T-helper 2 cell (primary cell): Measurements from ENCODE around the gene PEX5L.
A peak's percentile ranks its signal among the peaks of the same experiment; 100 is the strongest.

ENCODE experiments used
- DNase-seq, 5 experiments: peaks; one replicate each; pipeline versions ENCODE4 v3.0.0 to v3.0.0-alpha.2; 2012 to 2022

PEX5L gene

DNA sequence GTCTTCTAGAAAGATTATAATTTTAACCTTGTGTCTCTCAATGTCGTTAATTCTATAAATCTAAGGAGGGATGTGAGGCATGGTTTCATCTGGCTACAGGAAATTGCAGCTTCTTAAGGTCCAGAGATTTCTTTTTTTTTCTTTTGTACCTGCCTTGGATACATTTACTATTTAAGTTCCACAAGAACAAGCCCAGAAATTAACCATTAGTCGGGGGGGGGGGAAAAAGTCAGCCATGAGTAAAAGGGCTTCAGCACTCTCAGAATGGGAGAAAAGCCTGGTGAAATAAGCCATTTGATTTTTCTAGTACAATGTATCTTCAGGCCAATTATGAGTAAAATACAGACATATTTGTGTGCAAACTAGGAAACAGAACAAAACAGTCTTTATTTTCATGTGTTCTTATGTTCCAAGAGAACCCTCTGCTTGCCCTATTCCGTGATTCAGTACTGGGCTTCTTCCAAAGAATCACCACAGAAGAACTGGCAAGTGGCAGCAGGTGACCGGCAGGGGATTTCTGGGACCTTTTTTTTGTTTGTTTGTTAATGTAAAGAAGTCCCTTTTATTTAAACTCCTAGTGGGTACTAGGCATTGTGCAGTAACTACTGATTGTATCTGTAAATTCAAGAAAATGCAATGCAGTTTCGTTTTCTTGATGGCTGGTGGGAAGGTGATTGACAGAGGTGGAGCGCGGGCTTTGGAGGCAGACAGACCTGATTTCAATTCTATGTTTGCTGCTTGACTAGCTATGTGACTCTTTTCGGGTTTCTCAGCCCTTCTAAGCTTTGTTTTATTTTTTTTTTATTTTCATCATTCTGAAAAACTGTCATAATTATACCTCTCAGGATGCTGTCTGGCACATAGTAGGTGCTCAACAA lies 82.5 kb downstream of the PEX5L start:
- peak in 1 of 5 experiments; percentile 84 for DNase-seq

DNA sequence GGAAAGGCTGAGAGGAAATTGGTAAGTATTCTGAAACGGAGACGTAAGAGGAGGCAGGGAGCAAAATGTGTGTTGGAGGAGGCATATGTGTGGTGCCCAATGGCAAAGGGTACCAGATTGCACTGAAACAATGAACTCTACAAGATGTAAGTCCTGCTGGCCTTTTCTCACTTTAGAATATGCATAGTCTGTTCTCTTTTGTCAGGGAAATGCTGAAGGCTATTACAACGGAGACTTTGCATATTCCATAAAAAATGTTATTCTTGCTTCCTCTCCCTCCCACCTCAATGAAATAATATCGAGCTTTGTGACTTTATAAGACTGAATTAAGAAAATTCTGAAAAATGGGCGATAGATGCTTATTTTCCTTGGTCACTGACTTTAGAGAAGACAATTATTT lies 85.9 kb downstream of the PEX5L start:
- no peak for DNase-seq

DNA sequence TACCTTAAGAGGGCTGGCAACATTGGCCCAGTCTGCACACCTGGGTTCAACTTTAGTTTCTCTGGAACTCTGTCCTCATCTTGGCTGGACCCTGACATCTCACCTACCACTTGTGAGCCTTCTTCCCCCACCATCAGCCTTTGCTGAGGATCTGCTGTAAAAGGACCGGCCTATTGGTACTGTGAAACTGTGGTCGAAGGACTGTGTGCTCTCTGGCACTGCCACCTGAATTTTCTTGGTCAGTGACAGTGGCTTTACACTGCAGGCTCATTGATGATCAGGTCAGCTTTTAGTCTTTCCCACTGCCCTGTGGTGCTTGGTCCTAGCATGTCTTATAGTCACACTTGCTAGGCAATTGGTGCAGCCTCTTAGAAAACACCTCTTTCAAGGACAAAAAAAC lies 86.9 kb downstream of the PEX5L start:
- no peak for DNase-seq

DNA sequence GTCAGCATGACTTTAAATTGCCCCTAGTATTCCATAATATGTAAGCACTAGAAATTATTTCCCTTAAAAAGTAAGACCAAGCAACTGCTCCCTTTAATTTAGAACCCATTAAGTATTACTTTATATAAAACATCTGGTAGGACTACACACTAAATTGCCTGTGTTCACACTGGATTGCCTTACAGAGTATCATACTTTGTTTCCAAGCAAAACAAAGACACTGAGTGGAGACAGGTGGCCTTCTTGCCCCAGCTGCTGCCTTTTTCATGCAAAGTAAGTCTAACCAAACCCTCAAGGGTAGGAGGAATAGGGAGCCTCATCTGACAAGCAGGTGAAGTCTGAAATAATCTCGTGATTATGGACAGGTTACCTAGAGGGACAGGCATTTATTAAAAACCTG lies 87.3 kb downstream of the PEX5L start:
- DNase-seq, result no peak

DNA sequence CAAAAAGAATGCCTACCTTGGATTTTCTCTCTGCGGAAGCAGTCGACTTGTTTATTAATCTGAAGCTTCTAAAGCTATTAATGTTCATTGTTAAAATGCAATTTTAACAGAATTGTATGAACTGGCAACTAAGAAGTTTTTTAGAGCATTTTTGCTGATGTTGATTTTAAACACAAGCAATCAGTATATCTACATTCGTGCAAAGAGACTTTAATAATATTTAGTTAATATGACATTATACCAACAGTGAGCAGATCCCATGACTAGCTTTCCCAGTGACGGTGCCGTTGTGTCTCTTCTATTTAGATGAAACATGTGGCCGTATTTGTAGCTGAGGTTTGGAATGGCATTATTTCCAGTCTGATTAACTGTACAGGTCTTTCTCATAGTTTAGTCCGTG lies 88.0 kb downstream of the PEX5L start:
- DNase-seq, result no peak

DNA sequence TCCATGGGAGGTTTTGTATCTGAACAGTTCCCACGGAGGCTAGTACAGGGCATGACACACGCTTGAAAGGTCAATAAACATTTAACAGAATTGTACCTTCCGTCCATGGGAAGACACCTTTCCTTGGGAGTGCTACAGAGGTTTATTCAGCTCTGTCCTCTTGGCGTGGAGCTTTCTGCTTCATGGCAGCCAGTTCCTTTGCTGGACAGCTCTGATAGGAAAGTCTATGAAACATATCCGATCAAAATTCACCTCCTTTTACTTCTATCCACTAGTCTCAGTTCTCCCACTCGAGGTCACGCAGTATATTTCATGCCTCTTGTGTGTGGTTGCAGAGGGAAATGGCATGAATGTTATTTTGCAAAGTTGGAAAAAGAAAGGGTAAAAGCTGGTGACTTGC lies 91.2 kb downstream of the PEX5L start:
- no peak for DNase-seq

DNA sequence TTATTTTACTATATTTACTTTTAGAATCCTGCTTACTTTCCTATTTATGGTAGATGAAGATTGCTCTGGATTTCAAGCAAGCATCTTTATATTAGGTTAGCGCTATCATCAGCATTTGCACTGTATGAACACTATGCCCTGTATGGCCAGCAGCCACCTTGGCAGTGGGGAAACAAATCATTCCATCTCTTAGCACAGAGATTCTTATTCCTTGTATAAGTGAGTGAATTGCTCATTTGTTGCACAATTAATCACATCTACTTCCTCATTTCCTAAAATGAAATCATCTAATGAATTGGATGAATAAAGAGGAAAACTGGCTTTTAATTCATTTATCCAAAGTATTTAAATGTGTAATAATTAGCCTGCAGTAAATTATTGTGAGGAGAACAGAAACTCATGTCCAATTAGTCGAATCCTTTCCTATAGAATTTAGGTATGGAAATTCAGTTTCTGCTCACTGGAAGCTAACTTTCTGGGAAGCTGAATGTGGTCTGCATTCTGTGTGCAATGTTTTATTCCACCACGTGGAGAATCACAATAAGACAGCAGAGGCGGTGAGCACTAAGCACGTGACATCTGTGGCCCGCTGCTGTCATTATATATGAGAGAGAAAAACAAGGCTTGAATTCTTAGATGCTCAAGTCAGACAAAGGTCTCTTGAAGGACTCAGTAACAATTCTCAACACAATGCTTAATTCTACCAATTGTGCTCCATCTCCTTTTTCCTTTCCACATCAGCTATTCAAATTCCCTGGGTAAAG lies 93.4 kb downstream of the PEX5L start:
- DNase-seq, result no peak

DNA sequence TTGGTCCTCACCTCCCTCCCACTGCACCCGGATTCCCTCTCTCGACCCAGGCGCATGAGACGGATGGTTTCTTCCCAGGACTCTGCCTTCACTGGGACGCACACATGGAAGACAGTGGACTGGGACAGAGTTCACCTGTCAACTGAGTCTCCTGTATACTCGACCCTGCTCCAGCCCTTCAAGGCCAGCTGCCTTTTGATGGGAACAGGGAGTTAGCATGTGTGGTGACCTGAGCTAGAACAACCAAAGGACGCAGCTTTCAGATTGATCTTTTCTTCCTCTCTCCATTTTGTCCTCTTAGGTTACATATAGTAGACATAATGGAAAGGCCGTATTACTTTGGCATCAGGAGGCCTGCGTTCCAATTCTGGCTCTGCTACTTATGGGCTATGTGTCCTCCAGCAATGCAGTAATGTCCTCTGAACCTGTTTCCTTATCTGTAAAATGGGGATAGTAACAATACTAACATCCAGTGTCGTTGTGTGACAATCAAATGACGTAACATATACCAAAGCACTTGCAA lies 94.1 kb downstream of the PEX5L start:
- DNase-seq, result no peak

DNA sequence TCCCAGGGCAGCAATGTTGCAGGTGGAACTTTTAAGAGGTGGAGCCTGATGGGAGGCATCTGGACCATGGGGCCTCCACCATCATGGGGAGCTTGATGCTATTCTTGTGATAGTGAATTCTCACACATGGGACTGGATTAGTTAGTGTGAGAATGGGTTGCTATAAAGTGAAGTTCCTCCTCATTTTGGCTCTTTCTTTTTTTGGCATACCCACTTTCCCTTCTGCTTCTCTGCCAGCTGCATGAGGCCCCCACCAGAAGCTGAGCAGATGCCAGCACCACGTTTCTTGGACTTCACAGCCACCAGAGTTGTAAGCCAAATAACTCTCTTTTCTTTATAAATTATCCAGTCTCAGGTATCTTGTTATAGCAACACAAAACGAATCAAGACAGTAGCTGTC lies 101.0 kb downstream of the PEX5L start:
- no peak for DNase-seq

DNA sequence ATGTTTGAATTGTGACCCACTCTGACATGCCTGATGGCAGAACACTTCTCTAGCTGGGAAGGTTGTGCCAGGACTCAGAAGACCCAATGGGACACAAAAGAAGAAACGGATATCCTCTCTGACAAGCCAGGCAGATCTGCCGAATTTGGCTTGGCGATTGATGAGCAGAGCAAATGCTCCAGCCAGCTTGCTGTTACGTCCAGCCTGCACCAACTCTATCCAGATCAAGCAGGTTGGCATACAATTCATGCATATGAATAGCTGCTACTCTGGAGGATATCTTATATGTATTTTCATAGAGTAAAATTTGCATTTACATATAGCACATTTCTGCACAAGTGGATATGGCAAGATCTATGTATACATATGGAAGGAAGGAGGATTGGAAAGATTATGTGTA lies 102.8 kb downstream of the PEX5L start:
- DNase-seq, result no peak

DNA sequence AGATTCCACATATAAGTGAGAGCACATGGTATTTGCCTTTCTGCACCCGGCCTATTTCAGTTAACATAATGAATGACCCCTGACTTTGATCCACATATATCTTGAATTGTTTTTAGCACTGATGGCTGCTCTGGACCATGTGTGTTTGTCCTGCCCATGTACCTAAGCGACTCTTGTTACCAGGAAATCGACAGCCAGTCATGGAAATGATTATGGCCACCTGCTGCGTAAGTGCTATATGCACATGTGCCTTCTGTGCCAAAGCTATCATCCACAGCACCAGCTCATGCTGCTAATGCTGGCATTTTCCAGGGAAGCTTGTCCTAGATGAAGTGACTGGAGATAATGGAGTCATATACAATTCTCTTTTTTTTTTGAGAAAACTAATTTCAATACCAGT lies 103.7 kb downstream of the PEX5L start:
- DNase-seq, result no peak

DNA sequence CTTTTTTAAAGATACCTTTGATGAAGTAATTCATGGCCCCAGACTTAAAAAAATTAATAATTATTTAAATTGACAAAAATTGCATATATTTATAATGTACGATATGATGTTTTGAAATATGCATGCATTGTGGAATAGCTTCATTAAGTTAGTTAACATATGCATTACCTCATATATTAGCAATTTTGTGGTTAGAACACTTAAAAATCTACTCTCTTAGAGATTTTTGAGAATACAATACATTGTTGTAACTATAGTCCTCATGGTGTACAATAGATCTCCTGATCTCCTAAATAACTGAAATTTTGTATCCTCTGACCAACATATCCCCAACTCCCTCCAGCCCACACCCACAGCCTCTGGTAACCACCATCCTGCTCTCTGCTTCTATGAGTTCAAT lies 104.1 kb downstream of the PEX5L start:
- no peak for DNase-seq

DNA sequence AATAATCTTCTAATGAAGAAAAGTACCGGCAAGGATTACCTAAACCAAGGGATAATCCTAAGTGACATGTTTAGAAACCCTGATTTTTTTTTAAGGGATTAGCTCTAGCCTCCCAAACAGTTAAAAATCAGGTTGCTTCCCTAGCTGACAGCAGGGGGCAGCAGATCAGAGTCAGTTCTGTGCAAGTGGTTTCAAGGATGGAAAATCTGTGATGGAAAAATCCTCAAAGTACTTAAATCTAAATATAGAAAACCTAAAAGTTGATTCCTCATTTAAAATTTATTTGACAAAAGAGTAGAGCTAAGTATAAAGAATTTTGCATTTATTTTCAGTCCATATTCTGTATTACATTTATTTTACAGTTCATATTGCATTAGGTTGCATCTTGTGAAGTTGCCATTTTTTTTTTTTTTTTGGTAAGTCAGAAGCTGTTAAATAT lies 107.6 kb downstream of the PEX5L start:
- peak in 2 of 5 experiments; percentile 9 to 56 for DNase-seq

DNA sequence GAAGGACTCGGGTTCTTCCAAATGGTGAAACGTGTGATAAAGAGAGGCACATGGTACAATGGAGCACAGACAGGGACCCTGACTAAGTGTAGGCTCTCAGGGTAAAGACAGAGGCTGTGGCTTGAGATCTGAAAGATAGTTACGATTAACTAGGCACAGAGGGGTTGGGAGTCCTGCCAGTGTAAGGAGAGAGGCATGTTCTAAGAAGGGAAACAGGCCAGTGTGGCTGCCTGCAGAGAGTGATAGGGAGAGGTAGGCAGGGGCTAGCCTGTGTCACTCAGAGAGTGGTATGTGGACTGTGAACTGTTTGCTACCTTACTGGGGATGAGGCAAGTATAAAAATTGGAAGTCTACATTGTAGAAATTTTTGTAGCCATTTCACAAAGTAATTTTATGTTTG lies 109.5 kb downstream of the PEX5L start:
- no peak for DNase-seq

DNA sequence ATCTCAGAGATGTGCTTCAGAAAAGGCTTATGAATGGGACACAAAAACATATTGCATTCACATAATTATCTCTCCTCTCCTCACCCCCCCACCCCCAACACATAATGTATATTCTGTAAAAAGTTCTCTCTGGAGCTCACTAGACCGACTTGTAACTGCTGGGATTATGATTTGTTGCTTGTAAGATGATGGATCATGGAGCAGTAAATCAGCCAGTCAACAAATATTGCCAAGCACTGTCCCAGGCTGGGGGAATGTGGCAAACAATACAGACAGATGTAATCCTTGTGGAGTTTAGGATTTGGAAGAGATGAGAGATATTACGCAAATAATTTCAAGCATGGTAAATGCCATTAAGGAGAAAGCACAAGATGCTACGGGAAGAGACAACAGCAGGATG lies 114.8 kb downstream of the PEX5L start:
- no peak for DNase-seq

DNA sequence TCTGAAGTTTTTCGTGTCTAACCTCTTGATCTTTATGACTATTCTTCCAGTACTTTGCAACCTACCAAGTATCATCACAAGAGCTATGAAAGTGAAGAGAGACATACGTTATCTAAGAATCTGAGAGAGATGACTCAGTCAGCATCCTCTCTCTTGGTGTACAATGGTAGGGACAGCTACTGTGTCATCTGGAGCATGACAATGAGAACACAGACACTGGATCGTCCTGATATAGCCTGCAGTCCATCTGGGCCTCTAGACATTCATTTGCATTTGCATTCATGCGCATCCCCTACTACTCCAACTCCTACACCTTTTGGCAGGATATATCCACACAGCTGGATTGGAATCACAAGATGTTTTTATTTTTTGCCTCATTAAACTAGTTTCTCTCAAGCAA lies 115.2 kb downstream of the PEX5L start:
- peak in 1 of 5 experiments; percentile 92 for DNase-seq

DNA sequence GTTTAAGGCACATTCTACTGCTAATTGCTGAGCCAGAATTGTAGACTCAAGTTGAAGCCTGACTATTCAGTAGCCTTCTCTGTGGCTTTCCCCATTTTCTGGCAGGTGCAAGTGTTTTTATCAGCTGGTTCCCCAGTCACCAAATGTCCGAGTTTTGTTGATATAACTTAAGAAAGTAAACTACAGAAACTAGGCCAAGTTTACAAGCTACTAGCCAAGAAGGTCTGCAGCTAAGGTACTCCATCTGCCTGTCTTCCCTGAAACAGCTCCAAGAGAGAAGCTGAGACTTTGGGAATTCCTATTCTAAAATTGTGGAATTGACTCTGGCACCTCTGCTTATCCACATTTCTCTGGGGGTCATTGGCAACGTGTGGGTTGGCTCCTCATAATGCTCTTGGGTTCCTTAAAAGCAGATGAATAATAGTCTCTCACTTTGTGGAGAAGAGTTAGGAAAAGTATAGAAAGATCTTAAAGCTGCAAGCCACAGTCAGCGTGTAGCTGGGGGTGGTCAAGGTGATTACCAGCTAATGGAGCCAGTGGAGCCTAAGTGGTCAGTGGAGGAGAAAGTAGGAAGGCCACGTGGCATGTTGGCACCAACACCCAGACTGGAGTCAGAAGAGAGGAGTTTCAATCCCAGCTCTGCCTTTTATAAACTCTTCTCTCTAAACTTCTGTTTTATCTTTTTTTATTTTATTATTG lies 128.8 kb downstream of the PEX5L start:
- DNase-seq, result no peak

DNA sequence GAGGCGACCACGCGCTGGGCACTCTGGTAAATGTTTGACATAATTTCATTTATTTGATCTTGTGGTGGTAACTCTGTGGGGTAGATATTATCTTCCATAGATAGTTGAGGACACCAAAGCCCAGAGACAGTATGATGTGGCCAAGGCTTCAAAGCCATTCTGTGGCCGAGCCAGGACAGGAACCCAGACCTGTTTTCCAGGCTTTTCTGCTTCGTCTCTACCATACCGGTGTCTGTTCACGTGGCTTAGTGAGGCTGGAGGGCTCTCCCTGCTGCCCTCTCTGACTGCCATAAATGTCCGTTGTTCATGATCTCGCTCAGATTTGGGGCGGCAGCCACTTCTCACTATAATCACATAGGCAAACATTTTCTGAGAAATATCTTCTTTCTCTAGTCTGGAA lies 134.7 kb downstream of the PEX5L start:
- no peak for DNase-seq

DNA sequence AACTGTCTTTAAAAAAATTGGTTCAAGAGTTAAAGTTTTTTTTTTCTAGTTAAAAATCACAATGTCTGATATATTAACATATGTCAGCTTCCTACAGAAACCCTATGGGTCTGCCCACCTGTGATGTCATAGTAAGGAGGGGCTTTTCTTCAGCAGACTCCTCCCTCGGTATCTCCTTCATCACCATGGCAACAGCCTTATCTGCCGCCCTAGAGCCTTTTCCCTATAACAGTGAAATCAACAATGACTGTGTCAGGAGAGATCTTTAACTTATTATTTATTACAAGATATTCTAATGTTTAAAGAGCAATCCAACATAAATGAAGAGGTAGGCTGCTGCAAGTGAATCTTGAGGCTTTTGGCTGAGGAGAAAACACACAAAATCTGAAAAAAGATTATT lies 138.7 kb downstream of the PEX5L start:
- DNase-seq, result peak in 1 of 5 experiments; percentile 73

DNA sequence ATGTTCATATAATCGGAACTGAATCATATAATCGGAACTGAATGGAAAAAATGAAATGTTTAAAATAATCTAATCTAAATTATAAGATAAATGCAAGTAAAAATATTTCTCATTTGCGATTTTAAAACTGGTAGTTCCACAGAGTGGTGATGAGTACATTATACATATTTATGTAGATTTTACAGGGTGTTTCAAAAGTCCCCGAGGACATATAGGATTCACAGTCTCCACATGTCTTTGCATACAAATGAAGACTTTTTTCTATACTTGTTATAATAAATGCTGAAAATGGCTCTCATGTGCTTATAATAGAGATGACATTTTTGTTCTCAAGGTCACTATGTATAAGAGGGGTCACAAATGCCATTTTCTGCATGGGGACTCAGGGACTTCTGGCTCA lies 139.5 kb downstream of the PEX5L start:
- no peak for DNase-seq

DNA sequence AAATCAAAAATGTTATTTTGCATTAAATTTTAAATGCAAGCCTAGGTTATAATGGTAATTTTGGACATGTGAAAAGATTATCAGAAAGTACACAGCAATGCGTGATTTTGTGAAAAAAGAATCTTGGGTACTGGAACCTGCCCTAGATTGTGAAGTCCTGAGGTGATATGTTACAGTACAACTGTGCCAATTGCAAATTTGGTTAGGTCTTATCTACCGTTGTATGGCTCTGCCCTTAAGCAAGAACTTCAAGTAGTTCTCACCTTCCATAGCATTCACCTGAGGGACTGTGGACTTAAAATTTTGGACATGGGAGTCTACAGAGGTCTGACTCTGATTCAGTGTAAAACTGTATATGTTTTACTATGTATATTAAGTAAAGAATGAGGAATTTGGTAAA lies 140.2 kb downstream of the PEX5L start:
- no peak for DNase-seq

DNA sequence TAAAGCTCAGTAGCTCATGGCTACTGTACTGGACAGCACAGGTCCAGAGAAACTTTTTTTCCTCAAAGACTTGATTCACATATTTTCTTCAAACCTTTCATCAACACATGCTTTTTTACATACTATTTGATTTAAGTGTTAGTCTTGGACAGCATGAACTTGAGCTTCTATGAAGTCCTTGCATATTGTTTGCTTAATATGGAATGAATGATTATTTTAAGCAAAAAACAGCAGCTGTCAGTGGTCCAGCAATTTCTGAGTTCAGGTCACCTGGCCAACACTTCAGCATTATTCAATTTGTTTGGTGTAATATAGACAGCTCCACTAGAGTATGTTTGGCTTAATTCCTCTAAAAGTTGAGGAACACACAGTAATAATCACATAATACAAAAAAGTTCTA lies 141.4 kb downstream of the PEX5L start:
- DNase-seq, result no peak

DNA sequence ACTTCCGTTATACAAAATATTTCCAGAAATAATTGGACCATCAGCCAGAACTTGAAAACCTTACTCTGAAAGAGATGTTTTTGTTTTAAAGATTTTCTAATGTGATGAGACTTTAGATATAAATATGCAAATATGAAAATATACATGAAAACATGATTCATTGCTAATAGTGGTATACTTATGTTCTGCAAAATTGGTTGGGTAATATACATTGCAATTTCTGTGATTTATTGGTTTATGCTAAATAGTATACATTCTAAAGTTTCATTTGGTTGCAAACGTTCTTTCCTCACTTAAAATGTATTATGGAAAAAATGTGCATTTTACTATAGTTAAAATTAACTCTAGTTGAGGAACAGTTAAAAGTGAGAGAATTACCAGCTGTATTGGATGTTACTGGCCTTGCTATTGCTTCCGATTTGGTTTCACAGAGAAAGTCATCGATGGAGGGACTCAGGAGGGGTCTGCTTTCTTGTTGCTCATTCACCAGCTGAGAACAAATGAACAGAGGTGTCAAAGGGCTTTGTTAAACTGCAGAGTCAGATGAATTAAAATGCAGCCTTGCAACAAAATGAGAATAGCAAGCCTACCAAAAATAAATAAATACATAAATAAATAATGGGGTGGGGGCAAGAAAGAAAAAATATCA lies 149.3 kb downstream of the PEX5L start:
- no peak for DNase-seq
